ENCODE data around the gene YWHAG.
"Not testable (repeated sequence)": the region's sequence is repeated elsewhere in the genome, so short reads cannot be mapped to it uniquely, and the experiment has no call there.

The YWHAG gene

DNA sequence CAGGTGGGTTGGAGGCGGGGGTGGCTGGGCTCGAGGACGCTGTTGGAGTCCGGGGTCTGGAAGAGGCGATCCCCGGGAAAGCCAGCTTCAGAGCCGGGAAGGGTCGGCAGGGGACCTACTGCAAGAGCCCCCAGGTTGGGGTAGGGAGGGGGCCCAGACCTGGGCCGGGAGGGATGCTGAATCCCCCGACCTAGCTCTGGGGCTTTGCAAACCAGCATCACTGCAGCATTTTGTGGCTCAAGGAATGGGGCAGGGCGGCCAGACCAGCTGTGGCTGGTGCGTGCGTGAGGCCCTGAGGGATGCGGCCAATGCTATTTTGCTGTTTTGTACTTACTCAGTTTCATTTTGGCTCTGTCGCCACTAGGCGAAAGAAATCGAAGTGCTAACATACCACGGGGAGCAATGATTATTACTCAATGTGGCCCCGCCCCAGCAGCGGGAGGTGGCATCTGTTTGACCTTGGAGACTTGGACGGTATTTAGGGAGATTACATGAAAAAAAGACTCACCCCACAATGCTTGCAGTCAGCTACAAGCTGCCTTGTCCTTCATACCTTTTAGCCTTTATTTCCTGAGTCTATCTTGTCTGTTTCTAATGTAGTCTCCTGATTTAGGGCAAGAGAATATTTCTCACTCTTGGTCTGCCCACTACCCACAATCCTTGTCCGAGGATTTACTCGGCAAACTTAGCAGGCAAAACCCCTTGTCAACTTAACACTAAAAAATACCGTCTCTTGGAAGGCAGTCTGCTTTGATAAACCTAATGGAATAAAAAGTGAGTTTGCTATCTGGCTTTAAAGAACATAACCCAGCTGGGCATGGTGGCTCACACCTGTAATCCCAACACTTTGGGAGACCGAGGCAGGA lies 40.1 kb downstream of the YWHAG start:
- DNase-seq (ENCODE audit: low read depth), result peak; percentile 93

GRCh38 chr7:76317782-76318487 lies 40.9 kb downstream of the YWHAG start:
- peak; percentile 91 for DNase-seq (ENCODE audit: low read depth)

DNA sequence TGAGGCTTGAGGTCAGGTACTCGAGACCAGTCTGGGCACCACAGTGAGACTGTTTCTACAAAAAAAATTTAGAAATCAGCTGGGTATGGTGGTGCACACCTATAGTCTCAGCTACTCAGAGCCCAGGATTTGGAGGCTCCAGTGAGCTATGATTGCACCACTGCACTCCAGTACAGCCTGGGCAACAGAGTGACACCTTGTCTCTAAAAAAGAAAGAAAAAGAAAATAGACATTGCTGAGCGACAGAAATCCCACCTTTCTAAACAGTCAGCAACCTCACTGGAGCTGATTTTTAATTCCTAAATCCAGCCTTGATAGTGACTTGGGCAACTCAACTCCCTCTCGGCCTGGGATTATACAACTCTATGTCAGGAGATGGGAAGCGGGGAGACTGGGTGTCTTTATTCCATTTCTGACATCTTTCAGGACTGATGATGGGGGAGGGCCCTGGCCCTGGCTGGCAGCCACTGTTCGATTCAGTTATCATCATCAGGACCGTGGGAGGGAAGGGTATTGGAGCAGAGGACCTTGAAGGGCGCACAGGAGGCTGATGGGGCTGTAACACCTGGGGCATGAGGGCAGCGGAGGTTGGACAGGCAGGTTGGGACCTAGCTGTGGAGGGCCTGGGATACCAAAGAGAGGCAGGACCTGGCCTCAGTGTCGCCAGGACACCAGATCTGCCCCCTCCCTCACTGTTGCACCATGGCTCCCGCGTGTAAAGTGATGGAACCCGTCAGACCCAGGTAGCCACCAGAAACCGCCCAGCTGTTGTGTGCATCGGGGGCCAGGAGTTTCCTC lies 41.6 kb downstream of the YWHAG start:
- DNase-seq (ENCODE audit: low read depth), result no peak

DNA sequence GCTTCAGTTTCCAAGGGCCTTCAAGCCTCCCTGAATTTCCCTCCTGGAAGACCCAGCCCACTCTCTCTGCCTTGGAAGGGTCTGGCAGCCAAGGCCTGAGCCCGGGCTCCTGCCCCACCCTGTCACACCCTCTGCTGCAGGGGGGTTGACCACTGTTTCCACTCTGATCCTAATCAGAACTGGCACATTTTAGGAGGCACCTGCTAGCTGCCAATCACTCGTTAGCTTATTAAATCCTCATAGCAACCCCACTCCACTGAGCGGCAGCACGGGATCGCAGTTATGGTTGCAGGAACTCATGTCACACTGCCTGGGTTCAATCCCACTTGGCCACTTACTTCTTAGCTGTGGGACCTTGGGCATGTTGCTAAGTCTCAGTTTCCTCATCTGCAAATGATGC lies 43.4 kb downstream of the YWHAG start:
- DNase-seq (ENCODE audit: low read depth), result no peak

DNA sequence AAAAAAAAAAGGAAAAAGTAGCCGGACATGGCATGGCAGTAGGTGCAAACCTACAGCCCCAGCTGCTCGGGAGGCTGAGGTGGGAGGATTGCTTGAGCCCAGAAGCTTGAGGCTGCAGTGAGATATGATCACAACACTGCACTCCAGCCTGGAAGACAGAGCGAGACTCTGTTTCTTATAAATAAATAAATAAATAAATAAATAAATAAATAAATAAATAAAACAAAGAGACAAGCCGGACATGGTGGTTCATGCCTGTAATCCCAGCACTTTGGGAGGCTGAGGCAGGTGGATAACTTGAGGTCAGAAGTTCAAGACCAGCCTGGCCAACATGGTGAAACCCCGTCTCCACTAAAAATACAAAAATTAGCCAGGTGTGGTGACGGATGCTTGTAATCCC lies 44.1 kb downstream of the YWHAG start:
- not testable (repeated sequence) for DNase-seq (ENCODE audit: low read depth)

DNA sequence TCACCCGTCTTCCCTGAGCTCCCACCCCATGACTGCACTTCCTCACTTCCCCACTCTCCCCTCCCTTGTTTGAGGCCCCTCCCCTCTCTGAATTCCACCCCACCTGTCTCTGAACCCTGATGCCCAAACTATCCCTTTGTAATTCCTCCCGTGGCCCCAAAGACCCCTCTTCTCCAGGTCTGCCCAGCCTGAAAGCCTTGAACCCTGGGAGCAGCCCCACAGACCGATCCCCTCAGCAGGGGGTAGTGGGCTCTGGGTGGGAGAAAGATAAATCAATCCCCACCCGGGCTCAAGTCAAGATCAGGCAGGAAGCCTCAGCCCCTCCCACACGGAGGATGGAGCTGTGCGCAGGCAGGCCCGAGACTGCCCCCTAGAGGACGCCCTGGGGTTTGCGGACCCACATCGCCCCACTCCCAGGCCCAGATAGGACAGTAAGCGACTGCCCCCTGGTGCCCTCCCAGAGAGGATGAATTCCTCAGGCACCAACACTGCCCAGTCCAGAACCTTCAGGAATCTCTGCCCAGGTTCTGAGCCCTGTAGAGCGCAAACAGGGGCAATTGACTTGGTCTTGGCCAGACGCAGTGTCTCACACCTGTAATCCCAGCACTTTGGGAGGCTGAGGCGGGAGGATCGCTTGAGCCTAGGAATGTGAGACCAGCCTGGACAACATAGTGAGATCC lies 44.6 kb downstream of the YWHAG start:
- peak; percentile 78 for DNase-seq (ENCODE audit: low read depth)

GRCh38 chr7:76311838-76312237 lies 47.0 kb downstream of the YWHAG start:
- not testable (repeated sequence) for DNase-seq (ENCODE audit: low read depth)

DNA sequence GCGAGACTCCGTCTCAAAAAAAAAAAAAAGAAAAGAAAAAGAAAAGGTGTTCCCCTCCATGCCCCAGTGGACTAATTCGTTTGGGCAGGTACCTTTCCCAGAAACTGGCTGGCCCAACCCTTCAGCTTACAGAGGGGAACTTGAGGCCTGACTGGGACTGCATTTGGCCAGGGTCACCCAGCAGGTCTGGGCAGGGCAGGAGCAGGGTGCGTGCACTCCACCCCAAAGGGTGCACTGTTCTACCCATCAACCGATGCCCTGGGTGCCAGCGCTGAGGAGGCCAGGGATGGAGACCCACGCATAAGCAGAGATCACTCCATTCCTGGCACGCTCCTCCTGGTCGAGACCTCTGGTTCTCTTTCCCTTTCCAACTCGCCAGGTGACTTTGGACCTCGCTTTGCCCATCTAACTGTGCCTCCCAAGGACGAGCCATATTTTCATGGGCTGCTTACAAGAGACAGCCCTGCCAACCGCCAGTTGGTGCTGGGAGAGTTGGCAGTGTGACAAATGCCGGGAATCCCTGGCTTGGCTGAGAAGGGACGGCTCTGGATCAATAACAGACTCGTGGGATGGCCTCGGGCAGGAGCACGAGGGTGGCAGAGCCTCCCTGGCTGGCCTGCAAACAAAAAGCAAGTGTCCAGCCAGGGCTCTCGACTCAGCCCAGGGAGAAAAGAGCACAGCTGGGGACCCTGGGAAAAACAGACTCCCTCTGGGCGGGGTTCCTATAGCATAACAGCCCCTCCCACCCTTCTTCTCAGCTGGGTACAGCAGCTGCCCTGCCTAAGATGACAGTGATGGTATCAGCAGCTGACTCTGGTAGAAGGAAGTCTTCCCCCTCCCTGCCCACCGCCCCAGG lies 48.5 kb downstream of the YWHAG start:
- DNase-seq (ENCODE audit: low read depth), result no peak

DNA sequence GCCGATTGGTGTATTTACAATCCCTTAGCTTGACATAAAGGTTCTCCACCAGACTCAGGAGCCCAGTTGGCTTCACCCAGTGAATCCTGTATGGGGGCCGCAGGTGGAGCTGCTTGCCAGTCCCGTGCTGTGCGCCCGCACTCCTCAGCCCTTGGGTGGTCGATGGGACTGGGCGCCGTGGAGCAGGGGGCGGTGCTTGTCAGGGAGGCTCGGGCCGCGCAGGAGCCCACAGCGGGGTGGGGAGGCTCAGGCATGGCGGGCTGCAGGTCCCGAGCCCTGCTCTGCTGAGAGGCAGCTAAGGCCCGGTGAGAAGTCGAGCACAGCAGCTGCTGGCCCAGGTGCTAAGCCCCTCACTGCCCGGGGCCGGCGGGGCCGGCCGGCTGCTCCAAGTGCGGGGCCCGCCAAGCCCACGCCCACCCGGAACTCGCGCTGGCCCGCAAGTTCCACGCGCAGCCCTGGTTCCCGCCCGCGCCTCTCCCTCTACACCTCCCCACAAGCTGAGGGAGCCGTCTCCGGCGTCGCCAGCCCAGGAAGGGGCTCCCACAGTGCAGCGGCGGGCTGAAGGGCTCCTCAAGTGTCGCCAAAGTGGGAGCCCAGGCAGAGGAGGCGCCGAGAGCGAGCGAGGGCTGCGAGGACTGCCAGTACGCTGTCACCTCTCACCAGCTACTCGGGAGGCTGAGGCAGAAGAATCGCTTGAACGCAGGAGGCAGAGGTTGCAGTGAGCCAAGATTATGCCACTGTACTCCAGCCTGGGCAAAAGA lies 49.3 kb downstream of the YWHAG start:
- DNase-seq (ENCODE audit: low read depth), result not testable (repeated sequence)

- DNase-seq (ENCODE audit: low read depth), result not testable (repeated sequence)
Measured at GRCh38 chr7:76308874-76309273, 49.9 kb downstream of the YWHAG start.

- no peak for DNase-seq (ENCODE audit: low read depth)
Measured at GRCh38 chr7:76304888-76305375, 53.9 kb downstream of the YWHAG start.

DNA sequence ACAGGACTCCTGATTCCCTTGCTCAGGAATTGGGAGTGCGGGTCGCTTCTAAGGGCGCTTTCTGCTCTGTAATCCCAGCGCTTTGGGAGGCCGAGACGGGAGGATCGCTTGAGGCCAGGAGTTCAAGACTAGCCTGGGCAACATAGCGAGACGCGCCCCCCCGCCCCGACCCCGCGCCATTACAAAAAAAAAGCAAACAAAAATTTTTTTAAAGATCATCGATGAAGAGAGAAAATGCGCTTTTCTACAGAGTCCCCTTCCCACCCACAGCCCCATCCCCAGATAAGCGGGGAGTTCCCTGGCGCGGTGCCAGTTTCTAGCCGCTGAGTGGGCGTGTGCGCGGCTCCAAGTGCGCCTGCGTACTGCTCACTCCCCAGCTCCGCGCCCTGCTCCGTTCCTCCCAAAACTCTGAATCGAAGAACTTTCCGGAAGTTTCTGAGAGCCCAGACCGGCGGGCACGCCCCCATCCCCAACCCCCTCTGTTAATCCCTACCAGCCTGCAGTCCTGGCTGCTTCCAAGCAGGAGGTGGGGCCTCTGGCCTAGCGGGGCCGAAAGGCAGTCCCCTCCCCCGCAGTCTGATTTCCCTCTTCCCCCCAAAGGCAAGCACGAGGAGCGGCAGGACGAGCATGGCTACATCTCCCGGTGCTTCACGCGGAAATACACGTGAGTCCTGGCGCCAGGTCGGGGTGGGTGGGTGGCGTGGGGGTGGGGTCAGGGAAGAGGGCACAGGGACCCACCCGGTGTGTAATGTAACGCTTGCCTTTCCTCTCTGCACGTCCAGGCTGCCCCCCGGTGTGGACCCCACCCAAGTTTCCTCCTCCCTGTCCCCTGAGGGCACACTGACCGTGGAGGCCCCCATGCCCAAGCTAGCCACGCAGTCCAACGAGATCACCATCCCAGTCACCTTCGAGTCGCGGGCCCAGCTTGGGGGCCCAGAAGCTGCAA lies 55.3 kb downstream of the YWHAG start:
- peak; percentile 86 for DNase-seq (ENCODE audit: low read depth)

DNA sequence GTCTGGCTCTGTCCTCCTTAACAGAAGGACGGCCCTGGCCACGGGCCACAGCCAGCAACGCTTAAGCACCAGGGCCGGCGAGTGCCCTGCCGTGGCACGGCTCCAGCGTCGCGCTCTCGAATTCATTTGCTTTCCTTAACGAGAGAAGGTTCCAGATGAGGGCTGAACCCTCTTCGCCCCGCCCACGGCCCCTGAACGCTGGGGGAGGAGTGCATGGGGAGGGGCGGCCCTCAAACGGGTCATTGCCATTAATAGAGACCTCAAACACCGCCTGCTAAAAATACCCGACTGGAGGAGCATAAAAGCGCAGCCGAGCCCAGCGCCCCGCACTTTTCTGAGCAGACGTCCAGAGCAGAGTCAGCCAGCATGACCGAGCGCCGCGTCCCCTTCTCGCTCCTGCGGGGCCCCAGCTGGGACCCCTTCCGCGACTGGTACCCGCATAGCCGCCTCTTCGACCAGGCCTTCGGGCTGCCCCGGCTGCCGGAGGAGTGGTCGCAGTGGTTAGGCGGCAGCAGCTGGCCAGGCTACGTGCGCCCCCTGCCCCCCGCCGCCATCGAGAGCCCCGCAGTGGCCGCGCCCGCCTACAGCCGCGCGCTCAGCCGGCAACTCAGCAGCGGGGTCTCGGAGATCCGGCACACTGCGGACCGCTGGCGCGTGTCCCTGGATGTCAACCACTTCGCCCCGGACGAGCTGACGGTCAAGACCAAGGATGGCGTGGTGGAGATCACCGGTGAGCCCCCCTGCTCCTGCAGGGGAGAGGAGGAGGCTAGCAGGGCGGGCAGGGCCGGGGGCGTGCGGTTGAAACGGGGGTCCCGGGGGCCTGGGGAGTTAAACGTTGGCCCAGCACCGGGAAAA lies 56.2 kb downstream of the YWHAG start, which contains the start of gene HSPB1:
HSPB1 (plus strand) TSS at position 327 of the 855 bp plus-strand sequence; CDS start at position 367, 40 bp downstream.
- DNase-seq (ENCODE audit: low read depth), result peak; percentile 77

DNA sequence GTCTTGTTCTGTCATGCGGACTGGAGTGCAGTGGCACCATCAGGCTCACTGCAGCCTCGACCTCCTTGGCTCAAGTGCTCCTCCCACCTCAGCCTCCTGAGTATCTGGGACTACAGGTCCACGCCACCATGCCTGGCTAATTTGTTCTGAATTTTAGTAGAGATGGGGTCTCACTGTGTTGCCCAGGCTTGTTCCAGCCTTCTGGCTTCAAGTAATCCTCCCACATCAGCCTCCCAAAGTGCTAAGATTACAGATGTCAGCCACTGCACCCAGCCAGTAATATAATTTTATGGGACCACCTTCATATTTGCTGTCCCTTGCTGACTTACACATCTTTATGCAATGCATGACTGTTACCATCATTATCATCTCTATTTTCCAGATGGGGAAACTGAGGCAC lies 57.8 kb downstream of the YWHAG start:
- no peak for DNase-seq (ENCODE audit: low read depth)

GRCh38 chr7:76300166-76300731 lies 58.5 kb downstream of the YWHAG start:
- no peak for DNase-seq (ENCODE audit: low read depth)

- peak; percentile 90 for DNase-seq (ENCODE audit: low read depth)
Measured at GRCh38 chr7:76296743-76297740, 61.7 kb downstream of the YWHAG start.
